MM.1S (cell line): ENCODE data around the gene USP10.

ENCODE experiments used
- CTCF ChIP-seq: fragments of 300-600 bp; sonication (generic); IDR thresholded peaks from 2 replicates; pipeline ENCODE4 v1.5.1; 2016; ENCODE audit warnings: antibody characterized with exemption, low read length, mixed read lengths
- EZH2 ChIP-seq: fragments of 300-600 bp; sonication (generic); optimal IDR thresholded peaks from 2 replicates; pipeline ENCODE3; 2017; ENCODE audit warnings: low read depth, mild to moderate bottlenecking, antibody characterized with exemption, low read length, mixed read lengths
- EZH2phosphoT487 ChIP-seq: fragments of 300-600 bp; sonication (generic); IDR thresholded peaks from 2 replicates; pipeline ENCODE4 v1.6.1; 2018; ENCODE audit warnings: antibody characterized with exemption, low read length

- TF ChIP-seq CTCF (no peak), EZH2 (no peak), EZH2phosphoT487 (no peak)
Observed at GRCh38 chr16:84749072-84749471, 49.3 kb downstream of the USP10 start.
